ENCODE data around the gene KRT28.

- TF ChIP-seq CTCF (conservative IDR thresholded peaks at IDR 0.05; ENCODE audit: low read length) (no peak), EZH2phosphoT487 (IDR thresholded peaks at IDR 0.05; ENCODE audit: borderline replicate concordance) (no peak)
Measured at GRCh38 chr17:40843242-40843641, 43.5 kb upstream of the KRT28 start.
